Lung (tissue), 12 donors: ENCODE results near the gene MTO1. TPM values are rescaled to one million over a fixed set of nuclear protein-coding genes. Genes with fewer than 3 reads are reported as not detected.
"Not testable (repeated sequence)": the region's sequence is repeated elsewhere in the genome, so short reads cannot be mapped to it uniquely, and the experiment has no call there.

Source experiments
- ATAC-seq: fragments of 200-7000 bp; cut with Tn5 transposase; one replicate; pipeline ENCODE4 v1.9.1; 2020; ENCODE audit warnings: moderate number of reproducible peaks; ENCODE audit not compliant: insufficient read depth, low FRiP score
- DNase-seq, 3 donors: peaks; one replicate each; pipeline ENCODE4 v3.0.0-alpha.2; 2013 to 2017
- H3K27ac ChIP-seq, 2 donors: one replicate each; pipeline ENCODE4 v1.5.1; 2013; ENCODE audit warnings: mild to moderate bottlenecking in 2 of 2, moderate library complexity in 2 of 2, control low read depth in 1 of 2, inconsistent platforms in 1 of 2, low read depth in 1 of 2, low read length in 1 of 2
- H3K27me3 ChIP-seq, 3 donors: one replicate each; pipeline ENCODE4 v1.5.1; 2013; ENCODE audit warnings: low read length in 2 of 3; ENCODE audit not compliant: control insufficient read depth in 3 of 3, insufficient read depth in 3 of 3
- H3K36me3 ChIP-seq, 4 donors: one replicate each; pipeline ENCODE4 v1.5.1; 2013; ENCODE audit warnings: low read length in 4 of 4, mild to moderate bottlenecking in 1 of 4, moderate library complexity in 1 of 4; ENCODE audit not compliant: control insufficient read depth in 4 of 4, insufficient read depth in 4 of 4
- H3K4me1 ChIP-seq, 5 donors: one replicate each; pipeline ENCODE4 v1.5.1; 2013; ENCODE audit warnings: low read length in 5 of 5, mild to moderate bottlenecking in 2 of 5, moderate library complexity in 1 of 5; ENCODE audit not compliant: control insufficient read depth in 5 of 5, insufficient read depth in 5 of 5
- H3K4me3 ChIP-seq: one replicate; pipeline ENCODE4 v1.5.1; 2013; ENCODE audit warnings: mild to moderate bottlenecking, control low read depth, moderate library complexity
- H3K9ac ChIP-seq, 2 donors: one replicate each; pipeline ENCODE4 v1.5.1; 2013; ENCODE audit warnings: low read length in 2 of 2, control low read depth in 1 of 2; ENCODE audit not compliant: insufficient read depth in 1 of 2
- H3K9me3 ChIP-seq, 4 donors: one replicate each; pipeline ENCODE4 v1.5.1; 2013; ENCODE audit warnings: low read length in 3 of 4, mild to moderate bottlenecking in 1 of 4, moderate library complexity in 1 of 4; ENCODE audit not compliant: control insufficient read depth in 4 of 4, insufficient read depth in 3 of 4
- WGBS, 2 donors: extraction: QIAGEN DNeasy Blood & Tissue Kit; methylation state at CpG; one replicate each; pipeline ENCODE4 v1.1.7; 2013; 5-methylcytosine and 5-hydroxymethylcytosine counted together
- polyA plus RNA-seq, 2 donors: library from polyadenylated mRNA; stranded (reverse); fragments of 200-250 nt; gene quantifications; one replicate each; pipeline ENCODE4 v1.2.1, GENCODE V29; 2013
- total RNA-seq, 2 donors: library from RNA; depleted of rRNA in 1 of 2; stranded (reverse); fragments of >200 nt in 1 of 2; gene quantifications; one replicate each; pipeline ENCODE4 v1.2.1, GENCODE V29; 2014 to 2021
- TF ChIP-seq, protein P1 (sequence below): IDR thresholded peaks from 2 replicates; pipeline ENCODE4 v1.5.1; 2012; ENCODE audit warnings: mild to moderate bottlenecking; ENCODE audit errors: control extremely low read depth, extremely low read depth
- donor health status: control.
- donor health status: control.
- donor health status: Bipolar disorder and iron deficiency.
- donor health status: healthy.
- donor health status: DM: yes; HTN: yes; CAD: no.

The MTO1 gene
- total and polyA plus RNA-seq, 4 donors, result 11.1 to 23.6 (median 14.5) TPM

DNA sequence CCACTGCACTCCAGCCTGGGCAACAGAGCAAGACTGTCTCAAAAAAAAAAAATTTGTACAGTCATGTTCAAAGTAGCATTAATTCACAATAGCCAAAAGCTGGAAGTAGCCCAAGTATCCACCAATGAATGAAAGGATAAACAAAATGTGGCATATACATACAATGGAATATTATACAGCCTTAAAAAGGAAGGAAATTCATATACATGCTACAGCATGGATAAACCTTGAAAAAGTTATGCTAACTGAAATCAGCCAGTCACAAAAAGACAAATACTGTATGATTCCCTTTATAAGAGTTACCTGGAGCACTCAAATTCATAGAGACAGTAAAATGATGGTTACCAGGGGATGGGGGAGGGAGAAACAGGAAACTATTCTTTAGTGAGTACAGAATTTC is 43.6 kb downstream of the MTO1 start:
- DNase-seq, result no peak
- no peak overlapping the region for H3K9ac ChIP-seq
- no peaks in the 10 kb centered on the region for H3K27me3 ChIP-seq
- no peak for ATAC-seq
- TF ChIP-seq, protein P1, sequence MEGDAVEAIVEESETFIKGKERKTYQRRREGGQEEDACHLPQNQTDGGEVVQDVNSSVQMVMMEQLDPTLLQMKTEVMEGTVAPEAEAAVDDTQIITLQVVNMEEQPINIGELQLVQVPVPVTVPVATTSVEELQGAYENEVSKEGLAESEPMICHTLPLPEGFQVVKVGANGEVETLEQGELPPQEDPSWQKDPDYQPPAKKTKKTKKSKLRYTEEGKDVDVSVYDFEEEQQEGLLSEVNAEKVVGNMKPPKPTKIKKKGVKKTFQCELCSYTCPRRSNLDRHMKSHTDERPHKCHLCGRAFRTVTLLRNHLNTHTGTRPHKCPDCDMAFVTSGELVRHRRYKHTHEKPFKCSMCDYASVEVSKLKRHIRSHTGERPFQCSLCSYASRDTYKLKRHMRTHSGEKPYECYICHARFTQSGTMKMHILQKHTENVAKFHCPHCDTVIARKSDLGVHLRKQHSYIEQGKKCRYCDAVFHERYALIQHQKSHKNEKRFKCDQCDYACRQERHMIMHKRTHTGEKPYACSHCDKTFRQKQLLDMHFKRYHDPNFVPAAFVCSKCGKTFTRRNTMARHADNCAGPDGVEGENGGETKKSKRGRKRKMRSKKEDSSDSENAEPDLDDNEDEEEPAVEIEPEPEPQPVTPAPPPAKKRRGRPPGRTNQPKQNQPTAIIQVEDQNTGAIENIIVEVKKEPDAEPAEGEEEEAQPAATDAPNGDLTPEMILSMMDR, result no peak
- H3K36me3 ChIP-seq, result peaks cover 0 to 14% (median 9%) of the 10 kb centered on the region in 4 donors
- H3K9me3 ChIP-seq, result no peaks in the 10 kb centered on the region
- H3K4me3 ChIP-seq, result no peak overlapping the region
- peaks cover 0 to 1% (median 0%) of the 10 kb centered on the region in 5 donors for H3K4me1 ChIP-seq
- H3K27ac ChIP-seq, result no peak overlapping the region

DNA sequence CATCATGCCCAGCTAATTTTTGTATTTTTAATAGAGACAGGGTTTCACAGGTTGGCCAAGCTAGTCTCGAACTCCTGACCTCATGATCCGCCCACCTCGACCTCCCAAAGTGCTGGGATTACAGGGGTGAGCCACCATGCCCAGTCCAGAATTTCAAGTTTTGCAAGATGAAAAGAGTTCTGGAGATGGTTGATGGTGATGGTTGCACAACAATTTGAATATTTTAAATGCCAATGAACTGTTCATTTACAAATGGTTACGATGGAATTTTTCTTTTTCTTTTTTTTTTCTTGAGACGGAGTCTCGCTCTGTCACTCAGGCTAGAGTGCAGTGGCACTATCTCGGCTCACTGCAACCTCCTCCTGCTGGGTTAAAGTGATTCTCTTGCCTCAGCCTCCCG is 44.2 kb downstream of the MTO1 start:
- 85 to 94% methylated on average over 8 of the region's 8 CpGs for WGBS, 2 donors
- ATAC-seq, result not testable (repeated sequence)

DNA sequence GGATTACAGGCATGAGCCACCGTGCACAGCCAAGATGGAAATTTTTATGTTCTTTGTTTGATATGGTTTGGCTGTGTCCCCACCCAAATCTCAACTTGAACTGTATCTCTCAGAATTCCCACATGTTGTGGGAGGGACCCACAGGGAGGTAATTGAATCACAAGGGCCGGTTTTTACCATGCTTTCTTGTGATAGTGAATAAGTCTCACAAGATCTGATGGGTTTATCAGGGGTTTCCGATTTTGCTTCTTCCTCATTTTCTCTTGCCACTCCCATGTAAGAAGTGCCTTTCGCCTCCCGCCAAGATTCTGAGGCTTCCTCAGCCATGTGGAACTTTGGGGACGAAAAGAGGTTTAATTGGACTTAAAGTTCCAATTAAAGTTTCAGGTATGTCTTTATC is 44.7 kb downstream of the MTO1 start:
- Histone ChIP-seq H3K36me3 (peaks cover 0 to 8% (median 7%) of the 10 kb centered on the region in 4 donors), H3K27ac (no peak overlapping the region), H3K4me3 (no peak overlapping the region), H3K4me1 (peaks cover 0 to 1% (median 0%) of the 10 kb centered on the region in 5 donors), H3K9ac (no peak overlapping the region), H3K27me3 (no peaks in the 10 kb centered on the region), H3K9me3 (no peaks in the 10 kb centered on the region)
- DNase-seq (no peak), ATAC-seq (no peak)
- TF ChIP-seq, protein P1, result no peak
- 84 to 85% methylated on average over 6 of the region's 6 CpGs for WGBS, 2 donors

More for the DNA sequence above, 44.2 kb downstream of the MTO1 start:
- DNase-seq, H3K9me3 ChIP-seq, H3K27me3 ChIP-seq, H3K4me1 ChIP-seq, H3K27ac ChIP-seq, H3K4me3 ChIP-seq, H3K9ac ChIP-seq: not testable (repeated sequence)
- peaks cover 0 to 11% (median 8%) of the 10 kb centered on the region in 4 donors for H3K36me3 ChIP-seq

DNA sequence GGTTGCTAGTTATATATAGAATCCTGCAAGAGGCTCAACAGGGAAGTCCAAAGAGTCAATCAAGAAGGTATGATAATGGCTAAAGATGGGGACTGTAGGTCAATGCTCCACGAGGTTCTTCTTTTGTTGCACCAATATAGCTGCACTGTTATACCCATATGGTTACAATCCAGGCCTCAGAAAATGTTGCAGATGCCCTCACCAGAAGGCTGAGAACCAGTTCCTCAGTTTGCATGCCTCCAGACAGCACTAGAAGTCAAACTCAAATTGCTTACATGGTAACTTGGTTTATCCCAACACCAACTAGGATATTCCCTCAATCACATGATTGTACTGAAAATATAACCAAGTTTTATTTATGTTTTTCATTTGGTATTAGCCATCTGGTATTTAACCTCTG is 47.2 kb downstream of the MTO1 start:
- peaks cover 0 to 1% (median 0%) of the 10 kb centered on the region in 5 donors for H3K4me1 ChIP-seq
- TF ChIP-seq, protein P1, result no peak
- H3K4me3 ChIP-seq, result no peak overlapping the region
- no peaks in the 10 kb centered on the region for H3K27me3 ChIP-seq
- DNase-seq (no peak), ATAC-seq (no peak)
- H3K9me3 ChIP-seq, result no peaks in the 10 kb centered on the region
- H3K27ac ChIP-seq, result no peak overlapping the region
- H3K36me3 ChIP-seq, result peaks cover 0 to 10% (median under 1%) of the 10 kb centered on the region in 4 donors
- no peak overlapping the region for H3K9ac ChIP-seq
- 54 to 62% methylated on average over 1 of the region's 1 CpG for WGBS, 2 donors
